GM13976 (cell line): ENCODE data around the gene KRTAP10-6.
"Not testable (repeated sequence)": the region's sequence is repeated elsewhere in the genome, so short reads cannot be mapped to it uniquely, and the experiment has no call there.

Source experiments
- DNase-seq: peaks from one replicate; pipeline ENCODE4 v3.0.0; 2012; ENCODE audit warnings: low spot score
- in situ Hi-C: fragments of 300-500 bp; cut with MboI; formaldehyde crosslinking; loops from one replicate; pipeline ENCODE4 v1.12.0; 2022; ENCODE audit warnings: low sequenced_read_pairs, mixed read lengths, inconsistent platforms; ENCODE audit not compliant: unreplicated experiment
- TF ChIP-seq, protein P1 (sequence below): IDR thresholded peaks from 2 replicates; pipeline ENCODE4 v1.5.1; 2012; ENCODE audit warnings: borderline replicate concordance, mild to moderate bottlenecking; ENCODE audit not compliant: insufficient read depth; ENCODE audit errors: extremely low read depth, missing control alignments, control extremely low read depth

KRTAP10-6 gene

DNA sequence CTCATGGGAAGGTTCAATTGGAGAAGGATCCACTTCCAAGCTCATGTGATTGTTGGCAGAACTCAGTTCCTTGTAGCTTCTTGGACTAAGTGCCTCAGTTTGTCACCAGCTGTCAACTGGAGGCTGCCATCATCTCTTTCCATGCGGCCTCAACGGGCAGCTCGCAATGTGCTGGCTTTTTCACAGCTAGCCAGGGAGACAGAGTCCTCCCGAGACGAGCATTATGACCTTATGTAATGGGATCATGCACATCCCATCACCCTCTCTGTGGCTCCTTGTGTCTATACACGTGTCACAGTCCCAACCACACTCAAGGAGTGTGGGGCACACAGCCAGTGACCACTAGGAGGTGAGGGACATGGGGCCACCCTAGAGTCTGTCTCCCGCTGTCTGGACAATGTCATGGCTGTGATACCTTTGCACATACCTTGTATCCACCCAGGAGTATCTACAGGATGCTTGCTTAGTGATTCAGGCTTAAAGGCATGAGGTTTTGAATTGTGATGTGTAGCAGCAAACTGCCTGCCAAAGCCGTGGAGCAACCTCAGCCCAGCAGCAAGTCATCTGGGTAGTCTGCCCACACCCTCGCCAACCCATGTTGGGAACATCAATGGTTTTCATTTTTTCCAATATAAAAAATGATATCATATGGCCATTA lies 3.9 kb upstream of the KRTAP10-6 start:
- DNase-seq, result no peak
- TF ChIP-seq, protein P1, sequence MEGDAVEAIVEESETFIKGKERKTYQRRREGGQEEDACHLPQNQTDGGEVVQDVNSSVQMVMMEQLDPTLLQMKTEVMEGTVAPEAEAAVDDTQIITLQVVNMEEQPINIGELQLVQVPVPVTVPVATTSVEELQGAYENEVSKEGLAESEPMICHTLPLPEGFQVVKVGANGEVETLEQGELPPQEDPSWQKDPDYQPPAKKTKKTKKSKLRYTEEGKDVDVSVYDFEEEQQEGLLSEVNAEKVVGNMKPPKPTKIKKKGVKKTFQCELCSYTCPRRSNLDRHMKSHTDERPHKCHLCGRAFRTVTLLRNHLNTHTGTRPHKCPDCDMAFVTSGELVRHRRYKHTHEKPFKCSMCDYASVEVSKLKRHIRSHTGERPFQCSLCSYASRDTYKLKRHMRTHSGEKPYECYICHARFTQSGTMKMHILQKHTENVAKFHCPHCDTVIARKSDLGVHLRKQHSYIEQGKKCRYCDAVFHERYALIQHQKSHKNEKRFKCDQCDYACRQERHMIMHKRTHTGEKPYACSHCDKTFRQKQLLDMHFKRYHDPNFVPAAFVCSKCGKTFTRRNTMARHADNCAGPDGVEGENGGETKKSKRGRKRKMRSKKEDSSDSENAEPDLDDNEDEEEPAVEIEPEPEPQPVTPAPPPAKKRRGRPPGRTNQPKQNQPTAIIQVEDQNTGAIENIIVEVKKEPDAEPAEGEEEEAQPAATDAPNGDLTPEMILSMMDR, result no peak
- in situ Hi-C loops, result no loop called here

DNA sequence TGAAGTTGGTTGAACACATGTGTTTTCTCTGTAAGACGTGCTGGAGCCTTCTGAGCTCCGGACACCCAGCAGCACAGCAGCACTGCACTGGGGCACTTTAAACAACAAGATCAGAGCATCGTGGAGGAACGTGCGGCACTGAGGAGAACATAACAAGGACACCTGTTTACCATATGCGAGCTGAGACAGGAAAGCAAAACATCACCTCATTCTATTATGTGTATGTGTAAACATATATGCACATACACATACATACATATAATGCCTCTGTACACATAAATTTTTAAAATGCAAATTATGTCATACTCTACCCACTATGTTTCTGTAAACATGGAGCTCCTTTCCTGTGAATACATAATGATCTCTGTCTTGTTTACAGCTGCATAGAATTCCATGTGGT lies 3.2 kb upstream of the KRTAP10-6 start:
- TF ChIP-seq, protein P1, result no peak
- DNase-seq, result no peak
- in situ Hi-C loops, result no loop called here

DNA sequence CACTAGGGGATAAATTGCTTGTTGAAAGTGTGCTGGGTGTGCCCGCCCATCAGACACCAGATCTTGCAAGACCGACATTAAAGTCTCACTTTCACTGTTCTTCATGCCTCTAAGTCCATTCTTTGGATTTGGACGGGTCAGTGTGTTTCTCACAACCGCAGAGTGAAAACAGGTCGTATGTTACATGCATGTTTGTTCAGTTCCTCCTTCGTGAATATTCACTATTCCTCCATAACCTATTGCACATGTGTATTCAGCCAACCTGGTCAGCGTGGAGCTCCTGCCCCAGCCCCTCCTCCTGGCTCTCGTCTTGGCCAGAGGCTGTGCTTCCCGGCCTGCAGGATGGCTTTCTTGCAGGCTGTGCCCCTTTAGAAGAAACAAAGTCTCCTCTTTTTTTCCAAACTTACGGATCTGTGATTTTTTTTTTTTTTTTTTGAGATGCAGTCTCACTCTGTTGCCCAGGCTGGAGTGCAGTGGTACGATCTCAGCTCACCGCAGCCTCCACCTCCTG lies 2.2 kb upstream of the KRTAP10-6 start:
- TF ChIP-seq, protein P1, result no peak

GRCh38 chr21:44593598-44594405 lies 1.5 kb upstream of the KRTAP10-6 start:
- TF ChIP-seq, protein P1, result no peak
- in situ Hi-C loops, result no loop called here
- no peak for DNase-seq

More for the DNA sequence above, 2.2 kb upstream of the KRTAP10-6 start:
- in situ Hi-C loops, result no loop called here
- DNase-seq, result no peak

- in situ Hi-C loops, DNase-seq: not testable (repeated sequence)
These were observed 539 bp downstream of the KRTAP10-6 start for GRCh38 chr21:44591801-44592130.

DNA sequence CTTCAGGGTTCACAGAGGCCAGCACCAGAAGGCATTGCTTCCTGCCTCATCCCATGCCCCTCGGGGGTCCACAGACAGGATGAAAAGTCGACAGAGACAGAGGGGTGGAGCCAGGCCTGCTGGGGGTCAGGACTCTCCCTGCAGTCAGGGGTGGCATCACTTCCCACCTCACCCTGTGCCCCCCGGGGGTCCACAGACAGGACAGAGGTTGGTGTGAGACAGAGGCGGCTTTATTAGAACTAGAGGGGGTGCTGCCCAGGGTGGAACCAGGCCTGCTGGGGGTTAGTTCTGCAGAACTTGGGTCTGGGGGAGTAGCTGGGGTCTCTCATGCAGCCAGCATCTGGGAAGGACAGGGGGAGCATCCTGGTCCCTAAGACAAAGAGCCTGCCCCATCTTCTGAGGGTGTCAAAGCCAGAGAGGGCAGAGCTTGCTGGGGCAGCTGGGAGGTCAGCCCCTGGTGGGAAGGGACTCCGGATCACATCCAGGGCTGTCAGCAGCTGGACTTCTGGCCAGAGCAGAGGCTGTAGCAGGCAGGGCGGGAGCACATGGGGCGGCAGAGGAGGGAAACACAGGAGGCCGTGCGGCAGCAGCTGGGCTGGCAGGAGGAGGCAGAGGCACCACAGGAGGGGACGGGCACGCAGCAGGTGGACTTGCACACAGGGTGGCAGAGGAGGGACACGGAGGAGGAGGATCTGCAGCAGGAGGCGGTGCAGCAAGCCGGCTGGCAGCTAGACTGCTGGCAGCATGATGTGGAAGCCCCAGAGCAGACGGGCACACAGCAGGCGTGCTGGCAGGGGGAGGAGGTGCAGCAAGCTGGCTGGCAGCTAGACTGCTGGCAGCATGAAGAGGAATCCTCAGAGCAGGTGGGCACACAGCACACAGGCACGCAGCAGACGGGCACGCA lies 1.2 kb downstream of the KRTAP10-6 start:
- DNase-seq, in situ Hi-C loops: not testable (repeated sequence)

GRCh38 chr21:44590311-44590721 lies 2.0 kb downstream of the KRTAP10-6 start:
- TF ChIP-seq, protein P1, result no peak
- DNase-seq, result no peak
- in situ Hi-C loops, result no loop called here
